Hepatocyte (in vitro differentiated cells): ENCODE measurements around the gene RBM4. TPM values are rescaled to one million over a fixed set of nuclear protein-coding genes. Genes with fewer than 3 reads are reported as not detected.

Experiments used
- DNase-seq: peaks from one replicate; pipeline ENCODE4 v3.0.0-alpha.2; 2016; ENCODE audit warnings: low spot score
- H2AFZ ChIP-seq: fragments of 200-600 bp; sonication (generic); 2 replicates; pipeline ENCODE4 v1.6.0; 2016; ENCODE audit warnings: antibody characterized with exemption, mild to moderate bottlenecking
- H3K27ac ChIP-seq: fragments of 200-600 bp; sonication (generic); 2 replicates; pipeline ENCODE4 v1.5.1; 2016; ENCODE audit warnings: mild to moderate bottlenecking
- H3K27me3 ChIP-seq: fragments of 200-600 bp; sonication (generic); 2 replicates; pipeline ENCODE4 v1.6.1; 2016
- H3K36me3 ChIP-seq: fragments of 200-600 bp; sonication (generic); replicated peaks from 2 replicates; pipeline ENCODE4 v1.5.1; 2016; ENCODE audit warnings: low read depth; ENCODE audit not compliant: insufficient read depth
- H3K4me1 ChIP-seq: fragments of 200-600 bp; sonication (generic); 2 replicates; pipeline ENCODE4 v1.5.1; 2016; ENCODE audit warnings: mild to moderate bottlenecking, moderate library complexity; ENCODE audit not compliant: insufficient read depth
- H3K4me2 ChIP-seq: fragments of 200-600 bp; sonication (generic); 2 replicates; pipeline ENCODE4 v1.6.0; 2016
- H3K4me3 ChIP-seq: fragments of 200-600 bp; sonication (generic); 2 replicates; pipeline ENCODE4 v1.5.1; 2016; ENCODE audit warnings: mild to moderate bottlenecking
- H3K79me2 ChIP-seq: fragments of 200-600 bp; sonication (generic); 2 replicates; pipeline ENCODE4 v1.6.0; 2017; ENCODE audit warnings: mild to moderate bottlenecking
- H3K9me2 ChIP-seq: fragments of 200-600 bp; sonication (generic); replicated peaks from 2 replicates; pipeline ENCODE4 v1.6.0; 2017; ENCODE audit warnings: mild to moderate bottlenecking; ENCODE audit not compliant: insufficient read depth
- H3K9me3 ChIP-seq: fragments of 200-600 bp; sonication (generic); 2 replicates; pipeline ENCODE4 v1.5.1; 2016; ENCODE audit warnings: low read depth, mild to moderate bottlenecking
- H4K20me1 ChIP-seq: fragments of 200-600 bp; sonication (generic); 2 replicates; pipeline ENCODE4 v1.6.0; 2016; ENCODE audit warnings: mild to moderate bottlenecking; ENCODE audit not compliant: insufficient read depth, poor library complexity, severe bottlenecking
- EZH2 ChIP-seq: fragments of 200-600 bp; sonication (generic); IDR thresholded peaks from 2 replicates; pipeline ENCODE4 v1.6.1; 2016; ENCODE audit warnings: antibody characterized with exemption, mild to moderate bottlenecking, borderline replicate concordance
- EZH2phosphoT487 ChIP-seq: fragments of 200-600 bp; sonication (generic); IDR thresholded peaks from one replicate; pipeline ENCODE4 v1.6.1; 2018; ENCODE audit warnings: antibody characterized with exemption, mild to moderate bottlenecking, low read depth, moderate library complexity; ENCODE audit not compliant: unreplicated experiment, severe bottlenecking
- whole genome bisulfite sequencing: methylation state at CpG from one replicate; pipeline ENCODE4 v1.1.6; 2016; ENCODE audit warnings: low lambda C conversion rate; ENCODE audit errors: missing lambda C conversion rate; 5-methylcytosine and 5-hydroxymethylcytosine counted together
- polyA plus RNA-seq: library from polyadenylated mRNA; unstranded; fragments of >200 nt; fragmentation: Nextera tagmentation; extraction: Ambion mirVana; gene quantifications from 2 replicates; pipeline ENCODE4 v1.2.1, GENCODE V29; 2016
- total RNA-seq: library from RNA; depleted of rRNA; stranded (reverse); fragments of >200 nt; gene quantifications from 2 replicates; pipeline ENCODE4 v1.2.3, GENCODE V29; 2014
- TF ChIP-seq, protein P1 (sequence below): fragments of 200-600 bp; sonication (generic); IDR thresholded peaks from 2 replicates; pipeline ENCODE4 v1.5.1; 2016; ENCODE audit warnings: antibody characterized with exemption, mild to moderate bottlenecking; ENCODE audit not compliant: poor library complexity

RBM4 gene
- total and polyA plus RNA-seq, 2 experiments from 2014 or later = 139 to 150 TPM

- Histone ChIP-seq H3K27me3 (no peaks in the 10 kb centered on the region), H3K4me1 (peaks cover 16% of the 10 kb centered on the region), H3K36me3 (no peaks in the 10 kb centered on the region), H3K27ac (peak within 1 kb of the TSS; percentile 96), H2AFZ (peak within 1 kb of the TSS; percentile 68), H3K9me2 (no peaks in the 10 kb centered on the region), H3K4me2 (peak within 1 kb of the TSS; percentile 98), H4K20me1 (peaks cover 45% of the 10 kb centered on the region), H3K9me3 (no peaks in the 10 kb centered on the region), H3K4me3 (peak within 1 kb of the TSS; percentile 51), H3K79me2 (peaks cover 54% of the 10 kb centered on the region)
- WGBS = under 1% methylated on average over 85 of the region's 90 CpGs
- peak; percentile 100 for DNase-seq
- TF ChIP-seq EZH2phosphoT487 (no peak), EZH2 (no peak)
- TF ChIP-seq, protein P1, sequence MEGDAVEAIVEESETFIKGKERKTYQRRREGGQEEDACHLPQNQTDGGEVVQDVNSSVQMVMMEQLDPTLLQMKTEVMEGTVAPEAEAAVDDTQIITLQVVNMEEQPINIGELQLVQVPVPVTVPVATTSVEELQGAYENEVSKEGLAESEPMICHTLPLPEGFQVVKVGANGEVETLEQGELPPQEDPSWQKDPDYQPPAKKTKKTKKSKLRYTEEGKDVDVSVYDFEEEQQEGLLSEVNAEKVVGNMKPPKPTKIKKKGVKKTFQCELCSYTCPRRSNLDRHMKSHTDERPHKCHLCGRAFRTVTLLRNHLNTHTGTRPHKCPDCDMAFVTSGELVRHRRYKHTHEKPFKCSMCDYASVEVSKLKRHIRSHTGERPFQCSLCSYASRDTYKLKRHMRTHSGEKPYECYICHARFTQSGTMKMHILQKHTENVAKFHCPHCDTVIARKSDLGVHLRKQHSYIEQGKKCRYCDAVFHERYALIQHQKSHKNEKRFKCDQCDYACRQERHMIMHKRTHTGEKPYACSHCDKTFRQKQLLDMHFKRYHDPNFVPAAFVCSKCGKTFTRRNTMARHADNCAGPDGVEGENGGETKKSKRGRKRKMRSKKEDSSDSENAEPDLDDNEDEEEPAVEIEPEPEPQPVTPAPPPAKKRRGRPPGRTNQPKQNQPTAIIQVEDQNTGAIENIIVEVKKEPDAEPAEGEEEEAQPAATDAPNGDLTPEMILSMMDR = no peak
Observed at GRCh38 chr11:66616379-66617154, 21.9 kb upstream of the RBM4 start, which contains the start of gene RBM14. TSS of gene RBM14 (plus strand) at chr11:66616630. CDS start at chr11:66616721, 91 bp downstream.

GRCh38 chr11:66617155-66617834 is 21.2 kb upstream of the RBM4 start:
- Histone ChIP-seq H2AFZ (peak overlapping the region; percentile 33), H3K4me2 (peak overlapping the region; percentile 98), H4K20me1 (peaks cover 52% of the 10 kb centered on the region), H3K4me1 (peaks cover 16% of the 10 kb centered on the region), H3K36me3 (no peaks in the 10 kb centered on the region), H3K27ac (peak overlapping the region; percentile 92), H3K79me2 (peaks cover 61% of the 10 kb centered on the region), H3K27me3 (no peaks in the 10 kb centered on the region), H3K4me3 (peak overlapping the region; percentile 51), H3K9me2 (no peaks in the 10 kb centered on the region), H3K9me3 (no peaks in the 10 kb centered on the region)
- TF ChIP-seq EZH2 = no peak
- TF ChIP-seq EZH2phosphoT487 = no peak
- TF ChIP-seq, protein P1 = no peak
- WGBS = 2% methylated on average over 38 of the region's 38 CpGs
- DNase-seq = no peak

DNA sequence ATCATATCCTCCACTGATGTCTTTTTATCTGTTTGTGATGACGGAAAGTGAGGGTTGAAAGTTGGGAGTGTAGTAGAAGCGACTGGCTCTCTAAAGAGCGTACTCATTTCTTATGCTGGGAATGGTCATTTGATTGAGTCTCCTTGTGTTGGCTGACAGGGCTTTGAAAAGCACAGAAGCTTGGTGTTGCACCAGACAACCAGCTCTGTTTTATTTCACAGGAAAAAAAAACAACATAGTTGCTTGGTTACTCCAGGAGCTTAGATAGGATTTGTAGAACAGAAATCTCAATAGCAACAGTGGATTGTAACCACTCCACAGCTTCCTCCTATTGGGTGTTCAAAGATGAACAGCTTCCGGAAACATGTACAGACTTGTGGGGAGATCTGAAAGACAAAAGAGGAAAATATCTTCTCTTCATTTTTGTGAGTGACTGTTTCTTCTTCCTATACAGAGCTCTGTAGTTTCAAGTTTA is 19.4 kb upstream of the RBM4 start:
- H3K79me2 ChIP-seq = peaks cover 79% of the 10 kb centered on the region
- WGBS = 36% methylated on average over 4 of the region's 4 CpGs
- peaks cover 70% of the 10 kb centered on the region for H4K20me1 ChIP-seq
- H3K4me2 ChIP-seq = peak overlapping the region; percentile 98
- H3K27ac ChIP-seq = peak overlapping the region; percentile 92
- no peak overlapping the region for H2AFZ ChIP-seq
- H3K27me3 ChIP-seq = no peaks in the 10 kb centered on the region
- peaks cover 18% of the 10 kb centered on the region for H3K4me1 ChIP-seq
- TF ChIP-seq EZH2phosphoT487 (no peak), EZH2 (no peak)
- TF ChIP-seq, protein P1 = no peak
- peak; percentile 72 for DNase-seq
- no peaks in the 10 kb centered on the region for H3K9me2 ChIP-seq
- no peaks in the 10 kb centered on the region for H3K9me3 ChIP-seq
- peak overlapping the region; percentile 51 for H3K4me3 ChIP-seq
- no peaks in the 10 kb centered on the region for H3K36me3 ChIP-seq
